Activated CD4-positive, alpha-beta T cell treated with anti-CD3 and anti-CD28 coated beads for 1 hour (primary cell): ENCODE results near the gene THAP3.

ENCODE experiments used
- DNase-seq: peaks from one replicate; pipeline ENCODE4 v3.0.0-alpha.2; 2020

The THAP3 gene

DNA sequence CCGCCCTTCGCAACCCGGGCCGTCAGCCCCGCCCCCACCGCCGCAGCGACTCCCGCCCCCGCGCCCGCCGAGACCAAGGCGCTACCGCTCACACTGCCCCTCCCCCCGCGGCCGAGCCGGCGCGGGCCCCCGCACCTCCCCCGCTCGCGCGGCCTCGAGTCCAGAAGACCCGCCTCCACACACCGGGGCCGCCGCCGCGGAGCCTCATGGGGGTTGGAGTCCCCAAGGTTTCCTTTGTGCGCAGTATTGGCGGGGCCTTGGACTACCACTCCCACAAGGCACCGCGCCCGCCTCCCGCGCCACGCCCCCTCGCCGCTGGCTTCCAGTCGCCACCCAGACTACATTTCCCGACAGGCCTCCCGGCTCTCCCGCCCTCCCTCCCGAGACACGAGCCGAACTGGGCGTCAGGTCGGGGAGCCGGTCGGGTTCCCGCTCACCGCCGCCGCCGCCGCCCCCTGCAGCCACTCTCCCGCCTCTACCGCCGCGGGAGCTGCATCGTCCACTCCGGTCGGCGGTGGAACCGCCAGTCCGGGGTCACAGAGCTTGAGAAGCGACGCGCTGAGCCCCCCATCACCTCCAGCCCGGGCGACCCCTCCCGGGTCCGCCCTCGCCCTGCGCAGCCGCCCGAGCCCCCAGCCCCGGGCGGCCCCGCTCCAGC, 11.2 kb upstream of the THAP3 start, which contains the start of gene PHF13:
Gene PHF13, plus strand, starts transcription at position 371 of the 658 bp plus-strand sequence. CDS start 336 bp downstream, outside the sequence.
- peak; percentile 99 for DNase-seq

DNA sequence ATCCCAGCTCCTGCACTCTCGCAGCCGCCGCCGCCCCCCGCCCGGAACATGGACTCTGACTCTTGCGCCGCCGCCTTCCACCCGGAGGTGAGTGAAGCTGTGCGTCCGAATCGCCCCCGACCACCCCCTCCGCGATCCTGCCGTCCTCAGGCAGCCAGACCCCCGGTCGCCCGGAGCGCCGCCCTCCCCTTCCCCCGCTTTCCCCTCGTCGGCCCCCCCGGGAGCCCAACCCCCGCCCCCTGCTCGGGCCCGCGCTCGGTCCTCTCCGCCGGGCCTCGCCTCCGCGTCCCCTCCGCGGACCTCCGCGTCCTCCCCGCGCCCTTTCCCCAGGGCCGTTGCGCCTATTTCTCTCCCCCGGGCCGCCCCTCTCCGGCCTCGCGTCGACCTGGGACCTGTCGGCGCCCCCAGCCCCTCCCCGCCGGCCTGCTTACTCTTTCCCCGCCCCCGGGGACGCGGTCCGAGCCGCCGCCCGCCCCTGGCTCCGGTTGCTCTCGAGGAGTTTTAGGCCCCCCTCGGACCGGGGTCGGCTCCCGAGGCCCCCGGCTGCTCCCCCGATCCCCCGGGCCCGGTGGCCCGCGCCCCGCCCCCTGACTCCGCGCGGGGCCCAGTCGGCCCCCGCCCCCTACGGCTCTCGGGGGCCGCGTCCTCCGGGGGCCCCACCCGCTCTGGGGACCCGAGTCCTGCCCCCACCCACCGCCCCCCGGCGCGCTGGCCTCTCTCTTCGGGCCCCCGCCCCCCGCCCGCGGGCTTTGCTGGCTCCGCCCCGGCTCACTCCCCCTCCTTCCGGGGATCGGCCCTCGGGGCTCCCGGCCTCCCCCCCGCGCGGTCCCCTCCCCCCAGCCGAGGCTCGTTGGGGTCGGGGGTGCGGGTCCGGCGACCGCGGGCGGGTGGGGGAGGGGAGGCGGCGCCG, 10.4 kb upstream of the THAP3 start:
- DNase-seq = no peak

DNA sequence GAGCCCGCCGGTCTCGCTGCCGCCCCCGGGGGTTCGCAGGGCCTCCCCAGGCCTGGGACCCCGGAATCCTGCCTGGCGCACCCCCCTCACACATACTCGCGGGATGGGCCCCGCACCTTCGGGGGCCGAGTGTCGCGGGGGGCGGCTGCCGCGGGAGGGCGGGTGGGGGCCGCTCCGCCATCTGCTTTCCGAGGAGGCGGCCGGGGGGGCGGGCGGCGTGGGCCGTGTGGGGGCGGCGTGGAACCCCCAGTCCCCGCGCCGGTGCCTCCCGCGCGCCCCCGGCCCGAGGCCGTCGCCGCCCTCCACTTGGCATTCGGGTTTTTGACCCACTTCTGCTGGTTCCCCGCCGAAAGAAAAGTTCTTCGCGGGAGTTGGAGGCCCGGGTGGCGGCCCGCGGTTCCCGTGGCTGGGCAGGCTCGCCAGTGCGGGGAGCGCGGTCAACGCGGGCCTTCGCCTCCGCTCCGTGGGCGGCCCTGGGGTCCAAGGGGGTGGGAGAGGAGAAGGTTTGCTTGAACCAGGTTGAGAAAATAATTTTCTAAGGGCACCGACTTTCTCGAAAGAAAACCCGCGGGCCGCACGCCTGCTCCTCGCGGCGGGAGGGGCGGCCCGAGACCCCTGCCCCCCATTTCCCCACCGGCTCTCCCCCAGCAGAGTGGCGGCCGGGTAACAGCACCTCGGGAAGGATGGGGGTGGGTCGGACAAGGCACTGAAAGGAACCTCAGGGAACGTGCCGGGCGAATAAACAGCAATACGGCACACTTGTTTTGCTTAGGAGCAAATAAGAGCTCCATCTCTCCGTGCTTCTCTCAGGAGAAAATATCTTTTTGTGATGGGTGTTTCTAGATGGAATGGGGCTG, 9.5 kb upstream of the THAP3 start:
- DNase-seq = no peak

DNA sequence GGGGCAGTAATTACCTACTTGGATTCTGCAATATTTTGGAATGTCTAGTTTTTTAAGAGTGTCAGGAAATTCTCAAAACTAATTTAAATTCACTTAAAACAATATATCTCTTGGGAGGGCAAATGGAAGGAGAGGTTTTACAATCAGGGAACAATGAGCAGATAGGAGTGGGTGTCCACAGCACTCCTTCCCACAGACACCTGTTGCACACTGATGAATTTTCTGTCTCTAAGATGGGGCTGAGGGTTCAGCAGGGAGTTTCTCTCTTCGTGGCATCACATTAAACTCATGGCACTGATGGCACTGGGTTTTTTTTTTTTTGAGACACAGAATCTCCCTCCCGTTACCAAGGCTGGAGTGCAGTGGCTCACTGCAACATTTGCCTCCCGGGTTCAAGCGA, 5.6 kb upstream of the THAP3 start:
- no peak for DNase-seq

DNA sequence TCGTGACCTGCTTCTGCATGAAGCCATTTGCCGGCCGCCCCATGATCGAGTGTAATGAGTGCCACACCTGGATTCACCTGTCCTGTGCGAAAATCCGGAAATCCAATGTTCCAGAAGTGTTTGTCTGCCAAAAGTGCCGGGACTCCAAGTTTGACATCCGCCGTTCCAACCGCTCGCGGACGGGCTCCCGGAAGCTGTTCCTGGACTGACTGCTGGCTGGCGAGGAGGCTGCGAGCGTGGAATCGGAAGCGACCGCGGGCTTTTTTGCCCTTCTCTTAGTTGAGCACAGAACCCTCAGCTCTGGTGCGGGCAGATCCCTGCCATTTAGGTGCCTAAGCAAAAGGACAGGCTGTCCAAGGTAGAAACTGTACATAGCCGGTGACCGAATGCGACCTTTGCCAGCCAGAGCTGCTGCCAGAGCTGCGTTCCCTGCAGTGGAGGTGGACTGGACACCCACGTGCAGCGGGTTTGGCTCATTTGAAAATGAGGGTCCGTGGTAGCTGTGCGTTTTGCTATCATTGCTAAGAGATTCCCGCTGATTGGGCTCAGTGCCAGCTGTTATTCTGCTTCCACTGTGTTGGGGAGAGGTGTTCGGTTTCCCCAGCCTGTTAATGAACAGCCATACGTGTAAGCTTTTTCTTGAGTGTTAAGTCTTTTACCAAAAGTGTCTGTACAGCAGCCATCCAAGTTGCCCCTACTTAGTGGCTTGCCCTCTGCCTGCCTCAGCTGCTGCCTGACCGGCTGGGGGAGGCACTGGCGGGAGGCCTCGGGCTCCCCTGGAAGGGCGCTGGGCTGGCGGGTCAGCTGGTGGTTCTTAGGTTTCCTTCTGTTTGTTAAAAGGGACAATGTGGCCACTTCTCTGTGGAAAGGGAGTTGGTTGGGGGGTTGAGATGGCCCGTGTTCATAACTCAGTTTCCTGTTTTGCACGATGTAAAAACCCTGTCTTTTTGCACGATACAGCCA, 3.0 kb upstream of the THAP3 start:
- no peak for DNase-seq

DNA sequence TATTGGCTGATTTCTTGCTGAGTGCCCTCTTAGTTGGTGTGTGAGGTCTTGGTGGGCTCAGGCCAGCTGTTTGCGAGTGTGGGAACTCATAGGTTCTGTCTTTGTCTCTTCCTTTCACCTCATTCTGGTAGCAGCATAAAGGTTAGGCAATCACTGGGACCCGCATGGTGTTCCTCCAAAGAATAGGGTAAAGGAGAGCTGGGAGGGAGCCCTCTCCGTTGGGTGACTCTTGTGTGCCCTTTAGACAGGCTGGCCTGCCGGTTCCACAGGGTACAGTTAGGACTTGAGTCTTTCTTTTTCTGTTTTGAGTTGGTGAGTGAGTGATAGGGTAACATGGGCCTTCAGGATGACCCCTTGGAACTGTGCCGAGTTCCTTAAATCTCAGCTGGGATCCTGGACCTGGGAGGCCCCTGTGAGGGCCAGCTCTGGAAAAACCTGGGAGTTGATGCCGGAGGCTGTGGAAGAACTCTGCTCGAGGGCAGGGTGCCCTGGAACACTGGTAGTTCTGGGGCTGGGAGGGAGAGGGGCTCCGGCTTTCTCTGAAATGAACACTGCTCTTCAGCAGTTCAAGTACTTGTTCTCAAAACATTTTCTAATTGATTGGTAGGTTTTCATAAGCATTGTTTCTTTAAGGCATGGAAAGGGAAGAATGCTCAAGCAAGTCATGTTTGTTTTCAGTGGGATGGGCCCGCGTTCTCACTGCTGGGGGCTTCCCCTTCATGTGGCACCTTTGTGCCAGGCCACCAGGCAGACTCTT, 2.1 kb upstream of the THAP3 start:
- DNase-seq = no peak

DNA sequence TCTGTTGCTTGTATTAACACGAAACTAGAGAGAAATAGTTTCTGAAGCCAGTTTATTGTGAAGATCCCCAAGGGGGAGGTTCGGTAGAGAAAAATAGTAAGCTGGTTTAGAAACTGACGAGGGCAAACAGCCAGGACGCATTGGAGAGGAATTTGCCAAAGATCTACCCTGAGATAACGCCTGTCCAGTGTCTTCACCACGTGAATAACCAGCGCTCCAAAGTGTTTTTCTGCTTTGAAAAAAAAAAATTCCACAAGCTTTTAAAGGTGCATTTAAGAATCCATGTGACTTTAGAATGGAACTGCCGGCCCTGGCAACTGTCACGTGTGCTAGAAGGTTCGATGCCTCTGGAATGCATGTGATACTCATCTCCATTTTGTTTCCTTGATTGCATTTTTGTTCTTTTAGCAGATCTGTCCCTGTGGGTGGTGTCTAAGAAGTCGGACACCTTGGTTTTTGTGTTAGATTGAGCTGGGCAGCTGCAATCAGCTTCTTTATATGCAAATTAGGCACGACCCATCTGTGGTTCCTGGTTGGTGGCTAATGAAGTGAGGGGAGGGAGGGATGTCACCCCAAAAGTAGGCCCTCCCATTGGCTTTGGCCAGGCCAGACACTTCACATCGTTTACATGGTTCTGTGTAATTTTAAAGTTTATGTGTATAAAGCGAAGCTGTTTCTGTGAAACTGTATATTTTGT, 1.3 kb upstream of the THAP3 start:
- no peak for DNase-seq

DNA sequence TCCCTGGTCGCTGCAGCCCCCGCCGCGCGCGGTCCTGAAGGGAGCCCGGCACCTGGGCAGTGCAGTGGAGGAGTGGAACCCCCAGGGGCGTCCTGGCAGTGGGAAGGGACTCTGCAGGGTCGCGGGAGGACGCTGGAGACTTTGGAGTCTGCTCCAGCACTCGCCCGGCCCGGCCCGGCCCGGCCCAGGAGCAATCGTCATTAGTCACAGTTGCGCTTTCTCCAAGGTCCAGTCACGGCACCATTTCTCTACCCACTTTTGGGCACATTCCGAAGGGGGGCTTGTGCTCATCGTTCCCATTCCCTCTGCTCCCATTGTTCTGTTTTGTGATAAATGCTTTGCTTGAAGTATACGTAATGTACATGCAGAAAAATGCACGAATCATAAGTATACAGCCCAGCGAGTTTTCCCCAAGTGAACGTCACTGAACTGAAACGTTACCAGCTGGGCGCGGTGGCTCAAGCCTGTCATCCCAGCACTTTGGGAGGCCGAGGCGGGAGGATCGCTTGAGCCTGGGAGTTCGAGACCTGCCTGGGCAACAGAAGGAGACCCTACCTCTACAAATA, 999 bp downstream of the THAP3 start:
- DNase-seq = no peak

DNA sequence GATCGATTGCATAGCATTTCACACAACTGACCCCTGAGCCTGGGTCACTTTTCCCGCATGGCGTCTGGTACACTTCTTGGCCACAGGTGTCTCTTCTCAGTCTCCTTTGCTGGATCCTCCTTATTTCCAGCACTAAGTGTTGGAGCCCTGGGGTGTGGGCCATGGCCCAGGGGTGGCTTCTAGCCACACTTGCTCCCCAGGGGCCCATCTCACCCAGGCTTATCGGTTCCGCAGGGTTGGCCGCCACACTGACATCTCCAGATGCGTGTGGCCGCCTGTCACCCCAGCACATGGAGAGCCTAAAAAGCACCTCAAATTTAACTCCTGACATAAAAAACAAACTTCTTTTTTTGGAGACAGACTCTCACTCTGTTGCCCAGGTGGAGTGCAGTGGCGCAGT, 2.4 kb downstream of the THAP3 start:
- DNase-seq = no peak

DNA sequence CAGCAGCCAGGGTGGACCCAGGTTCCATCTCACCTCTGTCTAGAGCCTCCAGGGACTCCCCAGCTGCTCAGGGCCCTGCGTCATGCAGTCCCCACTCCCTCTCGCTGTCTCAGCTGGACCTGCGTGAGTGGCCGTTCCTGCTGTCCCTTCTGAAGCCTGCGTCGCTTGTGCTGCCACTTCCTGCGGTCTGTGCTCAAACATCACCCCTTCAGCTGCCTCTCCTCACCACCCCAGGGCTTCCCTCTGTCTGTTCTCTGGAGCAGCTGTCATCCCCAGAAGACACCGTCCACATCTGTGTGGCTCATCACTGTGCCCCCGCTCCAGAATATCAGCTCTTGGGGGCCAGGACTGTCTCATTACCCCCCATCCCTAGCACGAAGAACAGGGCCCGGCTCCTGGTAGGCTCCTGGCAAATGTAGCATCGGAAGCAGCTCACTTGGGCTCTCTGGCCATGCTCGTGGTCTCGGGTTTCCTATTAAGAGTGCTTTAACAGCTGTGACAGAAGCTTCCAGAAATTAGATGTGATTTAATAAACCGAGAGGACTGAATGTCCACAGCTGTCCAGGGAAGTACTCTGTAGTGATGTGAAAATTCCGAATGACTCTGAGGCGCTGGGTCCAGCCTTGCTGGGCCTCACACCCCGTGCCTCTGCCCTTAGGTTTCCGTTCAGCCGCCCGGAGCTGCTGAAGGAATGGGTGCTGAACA, 3.3 kb downstream of the THAP3 start:
- no peak for DNase-seq

DNA sequence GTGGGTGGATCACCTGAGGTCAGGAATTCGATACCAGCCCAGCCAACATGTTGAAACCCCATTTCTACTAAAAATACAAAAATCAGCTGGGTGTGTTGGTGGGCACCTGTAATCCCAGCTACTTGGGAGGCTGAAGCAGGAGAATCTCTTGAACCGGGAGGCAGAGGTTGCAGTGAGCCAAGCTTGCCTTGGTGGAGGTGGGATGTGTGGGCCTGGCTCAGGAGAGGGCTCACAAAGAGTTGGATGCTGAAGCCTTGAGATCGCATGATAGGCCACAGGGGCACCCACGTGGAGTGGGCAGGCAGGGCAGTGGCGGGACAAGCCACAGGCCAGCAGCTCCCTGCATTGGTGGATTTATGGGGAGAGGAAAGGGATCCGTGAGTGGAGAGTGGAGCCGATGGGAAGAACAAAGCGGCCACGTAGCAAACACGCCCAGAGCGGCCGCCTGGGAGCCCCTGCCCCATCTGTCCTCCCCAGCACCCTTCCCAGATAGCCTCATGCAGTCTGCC, 4.4 kb downstream of the THAP3 start:
- no peak for DNase-seq

DNA sequence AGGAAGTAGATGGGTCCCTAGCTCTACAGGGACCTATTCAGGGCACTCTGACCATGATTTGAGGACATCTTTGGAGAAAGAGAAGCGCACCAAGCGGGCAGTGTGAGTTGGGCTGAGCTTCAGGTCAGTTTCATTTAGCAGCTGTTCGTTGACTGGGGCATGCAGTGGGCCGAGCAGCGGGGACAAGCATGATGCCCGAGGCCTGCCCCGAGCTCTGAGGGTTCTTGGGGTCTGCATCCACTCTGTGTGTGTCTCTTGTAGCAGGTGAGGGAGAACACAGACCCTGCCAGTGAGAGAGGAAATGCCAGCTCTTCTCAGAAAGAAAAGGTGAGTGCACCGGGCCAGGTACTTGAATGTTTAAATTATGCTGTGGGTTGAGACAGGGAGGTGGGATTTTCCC, 5.4 kb downstream of the THAP3 start:
- no peak for DNase-seq

DNA sequence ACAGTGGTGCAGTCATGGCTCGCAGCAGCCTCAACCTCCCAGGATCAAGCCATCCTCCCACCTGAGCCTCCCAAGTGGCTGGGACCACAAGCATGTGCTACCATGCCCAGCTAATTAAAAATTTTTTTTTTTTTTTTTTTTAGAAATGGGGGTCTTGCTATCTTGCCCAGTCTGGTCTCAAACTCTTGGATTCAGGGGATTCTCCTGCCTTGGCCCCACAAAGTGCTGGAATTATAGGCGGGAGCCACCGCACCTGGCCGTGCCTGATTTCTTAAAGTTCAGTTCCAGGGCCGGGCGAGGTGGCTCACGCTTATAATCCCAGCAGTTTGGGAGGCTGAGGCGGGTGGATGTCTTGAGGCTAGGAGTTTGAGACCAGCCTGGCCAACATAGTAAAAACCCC, 6.4 kb downstream of the THAP3 start:
- no peak for DNase-seq

DNA sequence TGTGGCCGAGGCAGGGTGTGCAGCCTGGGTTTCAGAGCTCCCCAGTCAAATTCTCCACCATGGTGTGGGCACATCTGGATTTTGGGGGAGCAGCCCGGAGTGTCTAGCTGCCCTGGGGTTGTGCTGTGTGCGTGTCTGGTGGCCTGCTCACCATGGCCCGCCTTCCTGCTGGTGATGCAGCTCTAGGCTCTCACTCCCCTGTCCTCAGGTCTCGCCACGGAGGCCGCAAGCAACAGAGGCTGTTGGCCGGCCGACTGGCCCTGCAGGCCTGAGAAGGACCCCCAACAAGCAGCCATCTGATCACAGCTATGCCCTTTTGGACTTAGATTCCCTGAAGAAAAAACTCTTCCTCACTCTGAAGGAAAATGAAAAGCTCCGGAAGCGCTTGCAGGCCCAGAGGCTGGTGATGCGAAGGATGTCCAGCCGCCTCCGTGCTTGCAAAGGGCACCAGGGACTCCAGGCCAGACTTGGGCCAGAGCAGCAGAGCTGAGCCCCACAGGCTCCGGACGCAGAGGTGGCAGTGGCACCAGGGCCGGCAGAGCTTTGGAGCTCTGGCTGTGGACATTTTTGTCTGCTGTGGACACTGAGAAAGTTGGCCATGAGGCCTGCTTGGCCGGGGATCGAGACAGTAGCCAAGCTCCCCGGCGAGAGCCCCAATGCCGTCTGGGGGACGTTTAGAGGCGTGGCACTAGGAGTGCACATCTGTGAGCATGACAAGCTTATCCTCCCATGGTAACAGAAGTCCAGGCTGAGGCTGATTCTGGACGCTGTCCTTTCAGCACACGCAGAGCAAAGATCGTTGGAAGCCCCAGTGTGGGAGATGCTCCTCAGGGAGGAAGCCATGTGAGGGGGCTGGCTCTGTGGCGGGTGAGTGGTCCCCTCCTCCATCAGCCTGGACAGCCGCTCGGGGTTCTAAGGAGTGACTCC, 8.2 kb downstream of the THAP3 start:
- DNase-seq = no peak

DNA sequence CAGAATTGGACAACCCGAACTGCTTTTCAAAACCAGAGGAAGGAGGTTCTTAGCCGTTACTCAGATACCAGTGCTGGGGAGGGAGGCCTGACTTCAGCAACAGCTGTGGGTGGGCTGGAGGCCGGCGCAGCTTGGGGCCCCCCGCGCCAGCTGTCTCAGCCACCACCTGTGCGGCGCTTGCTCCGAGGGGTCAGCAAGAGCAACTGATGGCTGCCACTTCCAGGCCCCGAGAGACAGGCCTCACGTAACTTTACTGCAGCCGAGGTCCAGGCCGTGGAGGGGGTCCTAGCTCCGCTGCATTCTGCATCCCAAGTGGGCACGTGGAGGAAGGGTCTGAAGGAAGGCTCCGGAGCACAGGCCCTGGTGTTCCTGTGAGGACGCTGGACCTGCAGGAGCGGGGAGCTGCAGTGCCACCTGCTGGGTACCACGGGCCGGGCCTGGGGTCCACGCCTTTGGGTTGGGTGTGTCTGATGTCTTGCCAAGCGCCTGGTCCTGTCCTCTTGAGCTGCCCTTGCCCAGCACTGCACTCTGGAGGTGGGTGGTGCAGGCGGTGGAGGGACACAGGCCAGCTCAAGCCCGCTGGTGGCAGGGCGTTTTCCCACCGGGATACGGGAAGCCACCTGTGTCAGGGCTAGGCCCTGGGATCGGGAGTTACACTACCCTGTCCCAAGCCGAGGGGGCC, 9.8 kb downstream of the THAP3 start:
- peak; percentile 31 for DNase-seq

DNA sequence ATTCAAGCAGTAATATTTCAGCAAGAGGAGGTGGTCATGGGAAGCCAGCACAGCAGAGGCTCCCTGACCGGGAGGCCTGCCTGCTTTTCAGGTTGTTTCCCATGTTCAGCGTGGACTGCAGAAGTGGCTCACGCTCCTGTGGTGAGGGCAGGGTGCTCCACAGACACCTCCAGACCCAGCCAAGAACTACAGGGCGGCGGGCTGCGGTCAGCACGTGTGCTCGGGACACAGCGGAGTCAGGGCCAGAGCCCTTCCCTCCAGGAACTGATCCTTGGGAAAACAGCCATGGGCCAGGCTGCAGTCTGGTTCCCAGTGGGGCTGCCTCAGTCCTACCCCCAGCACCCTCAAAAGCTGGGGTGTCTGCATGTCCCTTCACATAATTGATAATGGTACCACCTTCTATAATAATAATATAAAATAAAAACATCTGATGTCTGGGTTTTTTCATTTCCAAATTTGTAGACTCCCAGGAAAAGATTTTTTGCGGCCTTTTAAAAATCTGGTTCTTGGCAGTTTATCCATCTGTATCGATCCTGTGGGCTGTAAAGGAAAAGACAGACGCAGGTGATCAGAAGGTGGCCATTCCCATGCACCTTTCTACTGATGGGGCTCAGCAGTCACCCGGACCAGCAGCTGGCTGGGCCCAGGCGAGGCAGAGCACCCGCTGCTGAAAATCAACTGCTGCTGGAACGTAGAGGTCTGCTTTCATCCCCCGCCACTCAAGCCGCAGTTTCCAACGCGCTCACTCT, 10.7 kb downstream of the THAP3 start:
- no peak for DNase-seq
